Tibial nerve (tissue), 4 donors: ENCODE results near the gene TMEM235. TPM values are rescaled to one million over a fixed set of nuclear protein-coding genes. Genes with fewer than 3 reads are reported as not detected.

ENCODE experiments used
- DNase-seq, 2 donors: peaks; one replicate each; pipeline ENCODE4 v3.0.0-alpha.2; 2019; ENCODE audit warnings: low spot score in 2 of 2
- H3K27ac ChIP-seq, 4 donors: fragments of 200-600 bp; sonication (generic) in 3 of 4; one replicate each; pipeline ENCODE4 v1.5.1; 2017 to 2019; ENCODE audit warnings: mild to moderate bottlenecking in 1 of 4
- H3K27me3 ChIP-seq, 2 donors: fragments of 200-600 bp; sonication (generic) in 1 of 2; one replicate each; pipeline versions ENCODE4 v1.5.1 to v1.6.0; 2017 to 2019
- H3K36me3 ChIP-seq, 3 donors: fragments of 200-600 bp; sonication (generic); one replicate each; pipeline ENCODE4 v1.5.1; 2018 to 2019
- H3K4me1 ChIP-seq, 4 donors: fragments of 200-600 bp; sonication (generic) in 3 of 4; one replicate each; pipeline ENCODE4 v1.5.1; 2017 to 2019
- H3K4me3 ChIP-seq, 4 donors: fragments of 200-600 bp; sonication (generic) in 3 of 4; one replicate each; pipeline ENCODE4 v1.5.1; 2017 to 2019; ENCODE audit warnings: mild to moderate bottlenecking in 1 of 4, moderate library complexity in 1 of 4
- H3K9me3 ChIP-seq, 4 donors: fragments of 200-600 bp; sonication (generic) in 3 of 4; one replicate each; pipeline ENCODE4 v1.5.1; 2017 to 2019
- EP300 ChIP-seq, 2 donors: sonication (generic); formaldehyde crosslinking; IDR thresholded peaks; one replicate each; pipeline ENCODE4 v1.6.1; 2017; ENCODE audit warnings: antibody characterized with exemption in 2 of 2, mild to moderate bottlenecking in 1 of 2
- POLR2A ChIP-seq, 2 donors: fragments of 450-650 bp; IDR thresholded peaks; one replicate each; pipeline ENCODE4 v1.6.1; 2017; ENCODE audit warnings: antibody characterized with exemption in 2 of 2, mild to moderate bottlenecking in 2 of 2, moderate library complexity in 2 of 2
- WGBS, 2 donors: methylation state at CpG; one replicate each; pipeline ENCODE4 v1.1.5; 2018; 5-methylcytosine and 5-hydroxymethylcytosine counted together
- total RNA-seq, 4 donors: library from RNA; depleted of rRNA; stranded (reverse); fragments of >200 nt; gene quantifications; one replicate each; pipeline ENCODE4 v1.1.0, GENCODE V29; 2016
- TF ChIP-seq, protein P1 (sequence below), 5 experiments: fragments of 200-600 bp in 3 of 5; fragments of 450-650 bp in 2 of 5; sonication (generic) in 3 of 5; IDR thresholded peaks; one replicate each; pipeline ENCODE4 v1.5.1; 2016 to 2019; ENCODE audit warnings: antibody characterized with exemption in 5 of 5, mild to moderate bottlenecking in 3 of 5, moderate library complexity in 2 of 5

The TMEM235 gene
- total RNA-seq, 4 donors from 2014 or later, result not detected

DNA sequence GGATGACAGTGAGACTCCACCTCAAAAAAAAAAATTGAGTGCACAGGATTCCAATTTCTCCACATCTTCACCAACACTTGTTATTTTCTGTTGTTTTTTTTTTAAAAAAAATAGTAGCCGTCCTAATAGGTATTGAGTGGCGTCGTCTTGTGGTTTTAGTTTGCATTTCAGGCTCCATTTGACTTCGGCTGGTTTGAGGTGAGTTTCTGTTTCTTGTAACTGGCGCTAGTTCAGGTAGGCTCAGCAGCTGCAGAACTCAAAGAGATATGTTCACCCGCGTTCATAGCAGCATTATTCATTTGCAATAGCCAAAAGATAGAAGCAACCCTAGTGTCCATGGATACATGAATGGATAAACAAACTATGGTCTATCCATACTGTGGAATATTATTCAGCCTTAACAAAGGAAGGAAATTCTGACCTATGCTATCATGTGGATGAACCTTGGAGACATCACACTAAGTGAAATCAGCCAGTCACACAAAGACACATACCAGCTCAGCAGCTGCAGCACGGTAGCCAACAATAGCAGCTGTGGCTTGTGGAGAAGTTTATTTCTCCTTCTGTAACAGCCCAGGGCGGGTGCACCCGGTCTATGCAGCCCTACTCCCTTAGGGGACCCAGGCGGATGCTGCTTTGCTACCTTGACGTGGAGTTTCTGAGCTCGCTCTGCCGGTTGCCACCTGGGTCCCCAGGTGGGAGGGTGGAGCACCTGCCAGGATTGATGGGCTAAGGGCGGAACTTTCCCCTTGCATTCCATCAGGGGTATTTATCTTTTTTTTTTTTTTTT lies 44.9 kb downstream of the TMEM235 start:
- TF ChIP-seq EP300 (IDR thresholded peaks at IDR 0.05) (no peak), POLR2A (IDR thresholded peaks at IDR 0.05) (no peak)
- TF ChIP-seq, protein P1, sequence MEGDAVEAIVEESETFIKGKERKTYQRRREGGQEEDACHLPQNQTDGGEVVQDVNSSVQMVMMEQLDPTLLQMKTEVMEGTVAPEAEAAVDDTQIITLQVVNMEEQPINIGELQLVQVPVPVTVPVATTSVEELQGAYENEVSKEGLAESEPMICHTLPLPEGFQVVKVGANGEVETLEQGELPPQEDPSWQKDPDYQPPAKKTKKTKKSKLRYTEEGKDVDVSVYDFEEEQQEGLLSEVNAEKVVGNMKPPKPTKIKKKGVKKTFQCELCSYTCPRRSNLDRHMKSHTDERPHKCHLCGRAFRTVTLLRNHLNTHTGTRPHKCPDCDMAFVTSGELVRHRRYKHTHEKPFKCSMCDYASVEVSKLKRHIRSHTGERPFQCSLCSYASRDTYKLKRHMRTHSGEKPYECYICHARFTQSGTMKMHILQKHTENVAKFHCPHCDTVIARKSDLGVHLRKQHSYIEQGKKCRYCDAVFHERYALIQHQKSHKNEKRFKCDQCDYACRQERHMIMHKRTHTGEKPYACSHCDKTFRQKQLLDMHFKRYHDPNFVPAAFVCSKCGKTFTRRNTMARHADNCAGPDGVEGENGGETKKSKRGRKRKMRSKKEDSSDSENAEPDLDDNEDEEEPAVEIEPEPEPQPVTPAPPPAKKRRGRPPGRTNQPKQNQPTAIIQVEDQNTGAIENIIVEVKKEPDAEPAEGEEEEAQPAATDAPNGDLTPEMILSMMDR (IDR thresholded peaks at IDR 0.05), result no peak
- 82 to 84% methylated on average over 15 of the region's 15 CpGs for WGBS, 2 donors
- no peaks in the 10 kb centered on the region for H3K36me3 ChIP-seq
- no peaks in the 10 kb centered on the region for H3K4me1 ChIP-seq
- no peaks in the 10 kb centered on the region for H3K9me3 ChIP-seq
- peaks cover 0 to 16% of the 10 kb centered on the region in 2 donors for H3K27me3 ChIP-seq
- H3K4me3 ChIP-seq, result no peak overlapping the region
- no peak for DNase-seq
- H3K27ac ChIP-seq, result no peak overlapping the region

DNA sequence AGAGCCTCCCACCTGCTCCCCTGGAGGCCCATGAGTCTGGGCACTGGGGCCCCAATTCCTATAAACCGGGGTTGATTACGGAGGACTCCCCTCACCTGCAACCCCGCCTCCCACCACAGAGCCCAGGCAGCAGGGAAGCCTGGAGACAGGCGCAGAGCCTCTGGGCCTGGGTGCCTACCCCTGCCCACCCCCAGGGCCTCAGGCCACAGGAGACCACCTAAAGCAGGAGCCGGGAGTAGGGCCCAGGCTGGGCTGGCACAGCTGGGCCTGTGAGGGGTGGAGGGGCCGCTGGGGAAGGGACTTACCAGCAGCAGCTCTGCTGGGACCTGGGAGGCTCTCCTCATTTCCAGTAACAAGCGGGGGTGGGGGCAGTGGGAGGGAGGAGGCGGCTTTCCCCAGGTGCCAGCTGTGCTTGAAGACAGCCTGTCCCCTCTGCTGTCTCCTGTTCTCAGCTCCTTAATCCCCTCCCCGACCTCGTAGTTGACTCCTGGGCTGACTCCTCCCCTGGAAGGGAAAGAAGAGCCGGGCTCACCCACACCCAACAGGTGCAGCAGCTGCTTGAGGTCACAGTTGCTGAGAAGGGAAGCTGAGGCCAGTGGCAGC lies 46.8 kb downstream of the TMEM235 start:
- Histone ChIP-seq H3K36me3 (no peaks in the 10 kb centered on the region), H3K9me3 (no peaks in the 10 kb centered on the region), H3K4me1 (no peaks in the 10 kb centered on the region), H3K27ac (no peak overlapping the region), H3K4me3 (no peak overlapping the region), H3K27me3 (peaks cover 0 to 3% of the 10 kb centered on the region in 2 donors)
- TF ChIP-seq POLR2A (IDR thresholded peaks at IDR 0.05), result no peak
- TF ChIP-seq, protein P1 (IDR thresholded peaks at IDR 0.05), result no peak
- no peak for TF ChIP-seq EP300 (IDR thresholded peaks at IDR 0.05)
- DNase-seq, result no peak
- 45 to 75% methylated on average over 4 to 5 of the region's 11 CpGs for WGBS, 2 donors

DNA sequence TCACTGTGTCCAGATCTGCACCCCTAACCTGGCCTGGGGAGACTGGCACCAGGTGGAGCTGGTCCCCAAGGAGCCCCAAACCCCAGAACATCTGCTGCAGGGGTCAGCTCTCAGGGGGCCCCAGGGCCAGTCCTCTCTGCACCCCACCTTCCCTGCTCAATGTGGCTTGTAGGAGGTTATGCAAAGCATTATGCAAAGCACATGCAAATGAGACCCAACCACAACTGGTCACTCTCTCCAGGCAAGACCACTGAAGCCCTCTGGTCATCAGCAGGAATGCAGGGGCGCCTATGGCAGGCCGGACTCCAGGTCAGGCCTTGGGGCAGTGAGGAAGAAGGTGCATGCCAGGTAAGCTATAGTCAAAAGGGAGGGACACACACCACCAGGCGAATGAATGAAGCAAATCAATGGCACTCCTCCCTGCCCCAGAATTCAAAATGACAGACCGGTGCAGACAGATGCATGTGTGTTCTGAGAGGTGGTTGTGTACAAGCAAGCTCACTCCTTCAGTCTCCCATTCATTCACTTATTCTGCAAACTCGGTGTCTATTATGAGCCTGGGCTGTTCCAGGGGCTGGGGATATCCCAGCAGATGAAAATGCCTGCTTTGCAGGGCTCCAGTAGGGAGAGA lies 48.0 kb downstream of the TMEM235 start:
- H3K36me3 ChIP-seq, result no peaks in the 10 kb centered on the region
- WGBS, 2 donors, result 84 to 89% methylated on average over 5 of the region's 5 CpGs
- no peak for TF ChIP-seq EP300 (IDR thresholded peaks at IDR 0.05)
- TF ChIP-seq POLR2A (IDR thresholded peaks at IDR 0.05), result no peak
- TF ChIP-seq, protein P1 (IDR thresholded peaks at IDR 0.05), result no peak
- H3K4me1 ChIP-seq, result no peaks in the 10 kb centered on the region
- no peak for DNase-seq
- H3K9me3 ChIP-seq, result no peaks in the 10 kb centered on the region
- no peak overlapping the region for H3K27ac ChIP-seq
- no peak overlapping the region for H3K4me3 ChIP-seq
- H3K27me3 ChIP-seq, result no peaks in the 10 kb centered on the region

DNA sequence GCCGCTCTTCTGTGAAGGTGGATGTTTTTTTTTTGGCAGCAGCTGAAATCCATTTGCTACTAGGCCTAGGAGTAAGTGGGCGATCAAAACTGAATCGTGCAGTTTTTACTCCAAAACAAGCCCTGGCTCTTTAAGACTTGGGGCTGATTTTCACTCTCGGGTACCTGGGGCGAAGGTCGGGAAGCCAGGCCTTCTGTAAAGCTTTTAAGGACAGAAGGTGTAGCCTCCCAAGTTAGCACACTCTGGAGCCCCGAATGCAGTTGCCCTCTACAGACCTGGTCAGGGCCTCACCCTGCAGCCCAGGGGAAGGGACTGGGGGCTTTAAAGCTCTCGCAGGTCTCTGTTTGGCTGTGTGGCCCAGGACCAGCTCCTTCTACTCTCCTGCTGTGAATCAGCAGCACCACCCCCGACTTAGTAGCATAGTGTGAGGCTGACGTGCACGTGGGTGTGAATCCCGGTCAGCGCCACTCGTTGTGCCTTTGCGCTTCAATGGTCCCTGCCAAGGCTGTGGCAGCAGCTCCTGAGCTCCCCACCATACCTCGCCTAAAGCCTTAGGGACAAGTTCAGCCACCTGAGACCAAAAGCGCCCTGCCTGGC lies 49.9 kb downstream of the TMEM235 start:
- Histone ChIP-seq H3K4me3 (no peak overlapping the region), H3K27ac (no peak overlapping the region), H3K4me1 (no peaks in the 10 kb centered on the region), H3K27me3 (no peaks in the 10 kb centered on the region), H3K36me3 (no peaks in the 10 kb centered on the region), H3K9me3 (no peaks in the 10 kb centered on the region)
- TF ChIP-seq POLR2A (IDR thresholded peaks at IDR 0.05) (no peak), EP300 (IDR thresholded peaks at IDR 0.05) (no peak)
- TF ChIP-seq, protein P1 (IDR thresholded peaks at IDR 0.05), result no peak
- WGBS, 2 donors, result 76 to 90% methylated on average over 11 to 13 of the region's 17 CpGs
- DNase-seq, result no peak
